Right lung (tissue), 5 donors: ENCODE data around the gene SSTR3. TPM values are rescaled to one million over a fixed set of nuclear protein-coding genes. Genes with fewer than 3 reads are reported as not detected.
A peak's percentile ranks its signal among the peaks of the same experiment; 100 is the strongest.
"Not testable (repeated sequence)": the region's sequence is repeated elsewhere in the genome, so short reads cannot be mapped to it uniquely, and the experiment has no call there.

ENCODE experiments used
- DNase-seq, 2 donors: peaks; one replicate each; pipeline ENCODE4 v3.0.0-alpha.2; 2013
- polyA plus RNA-seq, 5 donors: library from polyadenylated mRNA; unstranded; fragments of 120-200 nt; gene quantifications; one replicate each; pipeline versions ENCODE4 v1.2.1 to v1.2.3, GENCODE V29; 2013; ENCODE audit warnings: inconsistent platforms in 1 of 5, low replicate concordance in 1 of 5; ENCODE audit not compliant: insufficient read length in 5 of 5, insufficient read depth in 1 of 5

SSTR3 gene
- polyA plus RNA-seq, 5 donors: 0.05 to 0.10 (median 0.08) TPM

DNA sequence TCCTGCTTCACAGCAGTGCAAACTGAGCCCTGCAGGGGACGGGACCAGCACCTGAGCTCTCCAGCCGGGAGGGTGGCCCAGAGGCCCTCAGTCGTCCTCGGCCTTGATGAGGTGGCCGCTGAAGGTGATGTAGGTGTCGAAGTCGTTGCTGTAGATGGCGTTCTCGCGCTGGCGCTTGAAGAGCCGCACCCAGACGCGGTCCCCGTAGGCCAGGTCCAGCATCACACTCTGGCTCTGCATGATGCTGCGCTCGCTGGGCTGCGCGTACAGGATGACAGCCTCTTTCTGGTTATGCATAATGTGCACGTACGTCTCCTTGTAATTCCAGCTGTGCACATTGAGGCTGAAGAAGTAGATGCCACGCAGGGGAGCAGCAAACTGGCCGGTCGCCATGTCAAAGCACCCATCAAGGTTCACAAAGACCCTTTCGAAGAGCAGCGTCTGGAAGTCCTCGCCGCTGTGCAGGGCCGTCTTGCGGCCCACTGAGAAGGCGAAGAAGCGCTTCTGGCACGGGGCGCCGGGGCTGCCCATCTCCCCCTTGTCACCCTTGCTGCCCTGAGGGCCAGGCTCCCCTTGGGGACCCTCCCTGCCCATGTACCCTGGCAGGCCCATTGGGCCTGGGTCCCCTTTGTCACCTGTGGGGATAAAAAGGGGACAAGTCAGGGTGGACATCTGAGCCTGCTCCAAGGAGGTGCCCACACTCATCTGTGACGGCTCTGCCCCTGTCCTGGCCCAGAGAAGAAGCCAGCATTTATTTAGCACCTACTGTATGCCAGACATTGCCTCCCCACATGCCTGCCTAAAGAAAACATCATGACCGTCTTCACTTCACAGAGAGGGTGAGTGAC lies 30.0 kb downstream of the SSTR3 start:
- no peak for DNase-seq

GRCh38 chr22:37181681-37182080 lies 30.6 kb downstream of the SSTR3 start:
- DNase-seq: no peak

DNA sequence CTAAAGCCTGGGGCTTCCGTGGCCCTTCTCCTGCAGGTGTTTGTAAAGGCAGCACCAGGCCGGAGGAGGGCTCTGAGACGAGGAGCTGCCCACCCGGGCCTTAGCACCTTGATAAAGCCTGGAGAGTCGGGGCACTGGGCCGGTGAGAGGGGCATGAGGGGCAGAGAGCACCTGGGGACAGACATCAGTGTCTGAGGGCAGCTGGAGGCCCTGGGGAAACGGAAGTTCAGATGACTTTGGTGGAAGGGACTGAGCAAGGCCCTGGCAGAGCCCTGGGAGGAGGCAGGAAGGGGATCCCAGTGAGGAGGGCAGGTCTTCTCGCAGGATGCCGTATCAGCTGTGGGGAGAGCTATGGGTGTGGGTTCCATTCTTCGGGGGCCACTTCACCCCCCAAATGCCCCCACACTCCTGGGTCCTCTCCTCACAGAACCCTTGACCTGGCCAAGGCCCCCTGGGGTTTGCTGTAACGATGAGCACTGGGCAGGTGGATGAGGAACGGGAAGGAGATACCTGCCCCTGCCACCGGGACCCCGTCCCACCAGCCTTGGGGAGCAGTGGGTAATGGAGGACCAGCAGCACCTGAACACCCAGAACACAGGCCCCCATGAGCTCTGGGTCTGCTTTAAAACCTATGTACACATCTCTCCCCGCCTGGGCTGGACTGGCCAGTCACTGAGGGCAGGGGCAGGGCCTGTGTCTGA lies 31.6 kb downstream of the SSTR3 start:
- no peak for DNase-seq

DNA sequence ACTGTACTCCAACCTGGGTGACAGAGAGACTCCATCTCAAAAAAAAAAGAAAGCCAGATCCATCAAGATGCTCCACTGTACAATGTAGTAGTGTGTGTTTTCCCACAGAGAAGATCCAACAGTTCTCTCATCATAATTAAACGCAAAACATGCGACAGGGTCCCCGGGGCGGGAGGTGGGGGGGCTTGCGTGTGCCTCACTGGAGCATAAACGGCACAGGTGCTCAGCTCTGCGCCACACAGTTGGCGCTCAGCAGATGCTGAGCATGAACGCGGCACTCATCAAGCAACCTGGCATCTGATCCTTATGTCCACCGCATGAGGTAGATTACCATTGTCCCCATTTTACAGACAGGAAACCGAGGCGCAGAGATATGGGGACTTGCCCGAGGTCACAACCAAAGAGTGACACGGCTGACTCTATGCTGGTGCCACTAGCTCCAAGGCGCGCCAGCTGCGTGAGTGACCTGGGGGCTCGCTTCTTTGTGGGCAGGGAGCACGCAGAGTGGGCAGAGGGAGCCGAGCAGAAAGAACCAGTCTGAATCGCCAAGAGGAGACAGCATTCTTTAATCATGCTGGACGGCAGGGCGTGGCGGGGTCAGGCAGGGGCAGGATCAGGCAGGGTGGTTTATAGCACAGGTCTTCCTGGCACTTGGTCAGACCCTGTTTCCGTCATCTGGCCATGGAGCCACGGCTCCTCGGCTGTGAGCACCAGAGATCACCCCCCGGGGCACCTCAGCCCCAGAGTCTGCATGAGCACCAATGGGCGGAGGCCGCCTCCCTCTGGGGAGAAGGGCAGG lies 32.5 kb downstream of the SSTR3 start:
- DNase-seq: no peak

DNA sequence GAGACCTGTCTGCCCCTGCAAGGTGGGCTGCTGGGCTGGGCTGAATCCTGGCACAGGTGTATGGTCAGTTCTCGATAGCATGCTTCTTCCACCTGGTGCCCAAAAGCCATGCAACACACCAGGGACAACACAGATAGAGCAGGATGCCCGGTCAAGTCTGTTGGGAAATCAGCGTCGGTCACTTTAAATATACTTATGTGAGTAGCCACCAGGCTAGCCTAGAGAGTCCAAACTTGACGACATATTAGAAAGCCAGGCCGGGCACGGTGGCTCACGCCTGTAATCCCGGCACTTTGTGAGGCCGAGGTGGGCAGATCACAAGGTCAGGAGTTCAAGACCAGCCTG lies 33.2 kb downstream of the SSTR3 start:
- no peak for DNase-seq

DNA sequence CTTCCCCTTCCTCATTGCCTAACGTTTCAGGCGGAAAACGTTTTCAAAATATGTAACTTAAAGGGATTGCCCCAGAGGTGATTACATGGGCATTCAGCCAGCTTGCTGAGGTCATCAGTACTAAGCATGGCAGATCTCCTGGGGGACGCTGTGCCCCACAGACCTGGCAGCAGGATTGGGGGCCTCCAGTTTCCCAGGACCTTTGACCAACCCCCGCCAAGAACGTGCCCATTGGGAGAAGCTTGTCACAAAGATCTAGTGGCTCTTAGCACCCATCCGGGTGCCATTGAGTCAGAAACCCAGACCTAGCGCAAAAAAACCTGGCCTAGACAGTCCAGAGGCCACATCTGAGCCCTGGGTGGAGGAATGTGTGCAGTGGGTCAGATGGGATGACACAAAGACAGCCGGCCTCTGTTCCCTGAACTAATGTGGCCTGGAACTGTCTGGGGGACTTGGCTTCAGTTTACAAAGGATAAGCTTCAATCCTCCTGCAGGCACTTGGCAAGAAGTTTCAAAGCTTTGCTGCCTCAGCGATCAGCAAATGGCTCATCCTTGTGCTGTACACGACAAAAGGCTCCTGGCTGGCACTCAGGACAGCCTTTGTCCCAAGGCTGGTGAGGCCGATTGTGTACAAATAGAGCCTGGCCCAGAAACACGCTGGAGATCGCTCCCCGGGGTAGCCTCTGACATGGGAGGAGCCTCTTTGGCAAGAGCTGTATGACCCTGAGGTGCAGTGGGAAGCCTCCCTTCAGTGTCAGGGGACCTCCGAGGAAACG lies 33.7 kb downstream of the SSTR3 start:
- peak in 1 of 2 donors; percentile 36 for DNase-seq

GRCh38 chr22:37177755-37178154 lies 34.5 kb downstream of the SSTR3 start:
- DNase-seq: no peak

GRCh38 chr22:37177221-37177620 lies 35.1 kb downstream of the SSTR3 start:
- no peak for DNase-seq

- DNase-seq: peak; percentile 81 to 84
Measured at GRCh38 chr22:37176464-37177061, 35.7 kb downstream of the SSTR3 start.

- no peak for DNase-seq
Measured at GRCh38 chr22:37175414-37176281, 36.6 kb downstream of the SSTR3 start.

DNA sequence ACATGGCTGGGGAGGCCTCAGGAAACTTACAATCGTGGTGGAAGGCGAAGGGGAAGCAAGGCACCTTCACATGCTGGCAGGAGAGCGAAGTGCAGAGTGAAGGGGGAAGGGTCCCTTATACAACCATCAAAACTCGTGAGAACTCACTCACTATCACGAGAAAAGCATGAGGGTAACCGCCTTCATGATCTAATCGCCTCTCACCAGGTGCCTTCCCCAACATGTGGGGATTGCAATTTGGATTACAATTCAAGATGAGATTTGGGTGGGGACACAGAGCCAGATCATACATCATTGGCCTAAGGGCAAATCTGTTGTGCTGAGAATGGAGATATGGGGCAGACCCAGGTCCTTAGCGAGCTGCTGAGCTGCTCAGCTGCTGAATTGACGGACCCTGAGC lies 37.3 kb downstream of the SSTR3 start:
- DNase-seq: no peak

DNA sequence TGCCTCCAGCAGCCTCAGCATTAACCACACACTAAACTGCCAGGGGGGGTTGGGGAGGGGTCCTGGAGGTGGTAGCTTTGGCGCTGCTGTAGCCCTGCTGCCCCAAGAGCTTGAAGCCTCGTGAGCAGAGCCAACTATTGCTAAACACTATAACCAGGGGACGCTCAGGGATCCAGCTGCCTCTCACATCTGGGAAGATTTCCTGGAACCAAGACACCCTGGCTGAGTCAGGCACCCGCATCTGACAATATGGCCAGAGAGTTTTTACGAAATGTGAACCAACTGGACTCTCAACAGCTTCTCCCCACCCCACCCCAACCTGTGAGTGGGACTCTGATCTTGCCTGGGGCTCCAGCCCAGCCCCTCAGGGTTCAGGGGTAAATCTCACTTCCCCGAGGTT lies 38.6 kb downstream of the SSTR3 start:
- no peak for DNase-seq

DNA sequence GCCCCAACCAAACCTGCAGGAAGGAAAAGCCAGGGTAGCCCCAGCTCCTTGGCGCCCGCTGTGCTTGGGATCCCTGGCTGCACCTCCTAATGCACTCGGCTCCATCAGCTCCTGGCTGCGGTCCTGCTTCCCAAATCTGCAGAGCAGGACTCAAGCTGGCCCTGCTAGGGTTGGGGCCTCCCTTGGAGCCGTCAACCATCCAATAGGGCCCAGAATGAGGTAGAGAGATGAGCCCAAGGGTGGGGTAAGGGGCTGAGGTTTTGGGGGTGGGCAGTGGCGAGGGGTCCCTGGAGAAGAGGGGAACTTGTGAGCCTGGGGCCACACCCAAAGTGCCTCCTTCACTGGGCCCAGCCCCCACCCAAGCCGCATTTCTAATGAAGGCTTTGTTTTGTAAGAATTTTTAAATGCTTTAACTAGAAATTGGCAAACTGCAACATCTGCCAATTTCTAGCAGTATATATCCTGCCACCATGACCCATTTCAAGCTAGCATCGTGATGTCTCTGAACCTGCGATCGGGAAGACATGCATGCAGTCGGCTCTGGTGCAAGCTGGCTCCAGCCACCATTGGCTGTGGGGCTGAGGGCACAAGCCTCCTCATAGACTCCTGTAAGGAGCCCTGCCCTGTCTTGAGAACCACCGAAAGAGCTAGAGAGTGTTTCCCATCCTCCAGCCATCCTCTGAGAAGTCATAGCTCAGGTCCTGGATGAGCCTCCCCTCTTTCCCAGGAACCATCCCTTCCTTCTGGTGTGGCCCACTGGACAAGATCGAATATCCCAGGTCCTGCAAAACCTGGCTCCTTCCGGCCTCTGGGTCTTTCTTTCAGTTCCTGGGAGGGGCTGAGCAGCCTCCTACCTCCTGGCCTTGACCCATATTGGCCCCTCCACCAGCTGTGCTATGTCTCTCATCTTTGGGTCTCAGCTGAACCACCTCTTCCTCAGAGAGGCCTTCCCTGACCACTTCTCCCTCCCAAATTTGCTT lies 39.7 kb downstream of the SSTR3 start:
- no peak for DNase-seq

- DNase-seq: no peak
Measured at GRCh38 chr22:37171662-37172061, 40.6 kb downstream of the SSTR3 start.

DNA sequence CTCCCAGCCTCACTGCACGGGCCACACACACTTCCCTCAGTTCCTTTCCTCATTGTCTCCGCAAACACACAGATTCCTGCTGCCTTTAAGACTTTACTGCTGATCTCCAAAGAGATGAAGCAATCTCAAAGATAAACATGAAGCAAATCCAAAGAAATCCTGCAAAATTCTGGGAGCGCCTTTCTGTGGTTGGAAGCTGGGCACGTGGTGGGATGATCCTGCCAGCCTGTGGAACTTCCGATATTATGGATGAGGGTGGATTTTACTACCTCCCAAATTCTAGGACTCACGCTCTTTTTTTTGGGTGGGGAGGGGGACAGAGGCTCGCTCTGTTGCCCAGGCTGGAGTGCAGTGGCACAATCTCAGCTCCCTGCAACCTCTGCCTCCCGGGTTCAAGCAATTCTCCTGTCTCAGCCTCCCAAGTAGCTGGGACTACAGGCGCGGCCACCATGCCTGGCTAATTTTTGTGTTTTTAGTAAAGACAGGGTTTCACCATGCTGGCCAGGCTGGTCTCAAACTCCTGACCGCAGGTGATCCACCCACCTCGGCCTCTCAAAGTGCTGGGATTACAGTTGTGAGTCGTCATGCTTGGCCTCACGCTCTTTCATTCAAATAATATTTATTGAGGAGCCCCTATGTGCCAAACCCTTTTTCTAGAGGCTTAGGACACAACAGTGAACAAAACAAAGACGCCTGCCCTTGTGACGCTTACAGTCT lies 41.4 kb downstream of the SSTR3 start:
- DNase-seq: not testable (repeated sequence)

- DNase-seq: no peak
Measured at GRCh38 chr22:37169947-37170688, 42.2 kb downstream of the SSTR3 start.

DNA sequence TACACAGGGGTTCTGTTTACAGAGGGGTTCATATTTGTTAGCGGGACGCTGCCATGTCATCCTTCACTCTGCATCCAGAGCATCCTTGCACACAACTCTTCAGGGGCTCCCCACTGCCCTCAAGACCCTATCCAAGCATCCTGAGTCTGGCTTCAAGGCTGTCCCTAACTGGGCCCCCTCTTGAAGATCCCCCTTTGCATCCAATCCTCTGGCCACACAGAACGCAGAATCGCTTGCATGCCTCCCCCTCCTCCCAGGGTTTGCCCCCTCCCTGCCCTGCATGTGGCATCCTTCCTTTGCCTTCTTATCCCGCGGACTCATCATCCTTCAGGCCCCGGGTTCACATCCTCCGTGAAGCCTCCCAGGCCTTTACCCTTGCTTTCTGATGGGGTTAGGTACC lies 42.9 kb downstream of the SSTR3 start:
- DNase-seq: no peak
